ENCODE data around the gene FGD2.

- TF ChIP-seq POLR2A (IDR thresholded peaks at IDR 0.05): no peak
- TF ChIP-seq CTCF (IDR thresholded peaks at IDR 0.05): no peak
These were observed 28.5 kb upstream of the FGD2 start for GRCh38 chr6:36976931-36977330.
